MM.1S (cell line): Measurements from ENCODE around the gene SLC16A12.

Experiments
- DNase-seq: peaks from one replicate; pipeline ENCODE4 v3.0.0-alpha.2; 2015
- H2AFZ ChIP-seq: fragments of 300-600 bp; sonication (generic); 2 replicates; pipeline ENCODE4 v1.6.0; 2016; ENCODE audit warnings: antibody characterized with exemption, low read length
- H3F3A ChIP-seq: fragments of 300-600 bp; sonication (generic); 2 replicates; pipeline ENCODE4 v1.6.1; 2016; ENCODE audit warnings: mild to moderate bottlenecking, antibody characterized with exemption, low read length, moderate library complexity, mixed read lengths; ENCODE audit not compliant: insufficient read depth
- H3K27ac ChIP-seq: fragments of 300-600 bp; sonication (generic); 2 replicates; pipeline ENCODE4 v1.5.1; 2016; ENCODE audit warnings: mild to moderate bottlenecking, low read length
- H3K27me3 ChIP-seq: fragments of 300-600 bp; sonication (generic); replicated peaks from 2 replicates; pipeline ENCODE4 v1.6.0; 2016; ENCODE audit warnings: low read length; ENCODE audit not compliant: insufficient read depth
- H3K36me3 ChIP-seq: fragments of 300-600 bp; sonication (generic); replicated peaks from 2 replicates; pipeline ENCODE4 v1.6.1; 2016; ENCODE audit warnings: mild to moderate bottlenecking, low read length, mixed read lengths; ENCODE audit not compliant: insufficient read depth
- H3K4me1 ChIP-seq: fragments of 300-600 bp; sonication (generic); 2 replicates; pipeline ENCODE4 v1.6.1; 2016; ENCODE audit warnings: low read length, mixed read lengths
- H3K4me2 ChIP-seq: fragments of 300-600 bp; sonication (generic); 2 replicates; pipeline ENCODE4 v1.6.0; 2016; ENCODE audit warnings: low read depth, low read length
- H3K4me3 ChIP-seq: fragments of 300-600 bp; sonication (generic); 2 replicates; pipeline ENCODE4 v1.5.1; 2016; ENCODE audit warnings: low read length, mixed read lengths
- H3K79me2 ChIP-seq: fragments of 300-600 bp; sonication (generic); 2 replicates; pipeline ENCODE4 v1.6.1; 2016; ENCODE audit warnings: mixed run types, low read length, mixed read lengths
- H3K9ac ChIP-seq: fragments of 300-600 bp; sonication (generic); 2 replicates; pipeline ENCODE4 v1.6.1; 2016; ENCODE audit warnings: low read length, mixed read lengths
- H3K9me2 ChIP-seq: fragments of 300-600 bp; sonication (generic); replicated peaks from 2 replicates; pipeline ENCODE4 v1.6.1; 2016; ENCODE audit warnings: mild to moderate bottlenecking, low read length, mixed read lengths; ENCODE audit not compliant: insufficient read depth
- H3K9me3 ChIP-seq: fragments of 300-600 bp; sonication (generic); replicated peaks from 2 replicates; pipeline ENCODE4 v1.6.1; 2016; ENCODE audit warnings: mild to moderate bottlenecking, low read length, mixed read lengths; ENCODE audit not compliant: insufficient read depth
- H4K20me1 ChIP-seq: fragments of 300-600 bp; sonication (generic); 2 replicates; pipeline ENCODE4 v1.6.1; 2016; ENCODE audit warnings: mild to moderate bottlenecking, low read length, moderate library complexity, mixed read lengths; ENCODE audit not compliant: insufficient read depth
- CTCF ChIP-seq: fragments of 300-600 bp; sonication (generic); IDR thresholded peaks from 2 replicates; pipeline ENCODE4 v1.5.1; 2016; ENCODE audit warnings: antibody characterized with exemption, low read length, mixed read lengths
- EZH2 ChIP-seq: fragments of 300-600 bp; sonication (generic); optimal IDR thresholded peaks from 2 replicates; pipeline ENCODE3; 2017; ENCODE audit warnings: low read depth, mild to moderate bottlenecking, antibody characterized with exemption, low read length, mixed read lengths
- EZH2phosphoT487 ChIP-seq: fragments of 300-600 bp; sonication (generic); IDR thresholded peaks from 2 replicates; pipeline ENCODE4 v1.6.1; 2018; ENCODE audit warnings: antibody characterized with exemption, low read length

SLC16A12 gene

DNA sequence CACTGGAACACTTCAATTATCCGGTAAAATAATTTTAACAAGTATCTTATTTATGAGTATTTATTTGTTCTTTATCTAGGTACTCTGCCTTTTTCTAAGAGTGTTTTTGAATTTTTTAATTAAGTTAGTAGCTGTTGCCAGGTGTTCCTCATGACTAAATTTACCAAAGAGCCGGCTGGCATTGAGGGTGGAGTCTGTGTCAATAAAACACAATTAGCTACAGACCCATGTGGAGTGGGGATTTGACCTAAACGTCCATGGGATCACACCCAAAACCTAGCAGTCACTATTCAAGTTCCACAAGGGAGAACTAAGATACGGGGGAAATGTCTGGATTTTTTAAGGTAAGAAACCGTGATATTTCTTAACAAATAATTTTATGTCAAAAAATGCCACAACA lies 9.8 kb downstream of the SLC16A12 start:
- no peak for DNase-seq

GRCh38 chr10:89524279-89524678 lies 11.1 kb downstream of the SLC16A12 start:
- H3K4me2 ChIP-seq, result no peak overlapping the region
- no peaks in the 10 kb centered on the region for H4K20me1 ChIP-seq
- no peaks in the 10 kb centered on the region for H3K4me1 ChIP-seq
- H2AFZ ChIP-seq, result no peak overlapping the region
- H3K4me3 ChIP-seq, result no peak overlapping the region
- DNase-seq, result no peak
- no peaks in the 10 kb centered on the region for H3K27me3 ChIP-seq
- TF ChIP-seq CTCF (no peak), EZH2phosphoT487 (no peak)
- H3K9me2 ChIP-seq, result no peaks in the 10 kb centered on the region
- no peak overlapping the region for H3K9ac ChIP-seq
- H3K27ac ChIP-seq, result no peak overlapping the region
- no peaks in the 10 kb centered on the region for H3K79me2 ChIP-seq
- H3K9me3 ChIP-seq, result no peaks in the 10 kb centered on the region
- no peaks in the 10 kb centered on the region for H3K36me3 ChIP-seq
- no peaks in the 10 kb centered on the region for H3F3A ChIP-seq

More for the DNA sequence above, 9.8 kb downstream of the SLC16A12 start:
- no peaks in the 10 kb centered on the region for H3K27me3 ChIP-seq
- H3K36me3 ChIP-seq, result no peaks in the 10 kb centered on the region
- H3K4me2 ChIP-seq, result no peak overlapping the region
- H3K4me1 ChIP-seq, result no peaks in the 10 kb centered on the region
- no peaks in the 10 kb centered on the region for H3K9me2 ChIP-seq
- H3K27ac ChIP-seq, result no peak overlapping the region
- no peaks in the 10 kb centered on the region for H3F3A ChIP-seq
- no peak overlapping the region for H2AFZ ChIP-seq
- H3K9ac ChIP-seq, result no peak overlapping the region
- H3K9me3 ChIP-seq, result no peaks in the 10 kb centered on the region
- no peak overlapping the region for H3K4me3 ChIP-seq
- H3K79me2 ChIP-seq, result no peaks in the 10 kb centered on the region
- TF ChIP-seq EZH2phosphoT487 (no peak), EZH2 (no peak), CTCF (no peak)
- no peaks in the 10 kb centered on the region for H4K20me1 ChIP-seq

- no peak for TF ChIP-seq EZH2phosphoT487
- TF ChIP-seq EZH2, result no peak
- TF ChIP-seq CTCF, result no peak
- no peaks in the 10 kb centered on the region for H3K9me2 ChIP-seq
- H3K9me3 ChIP-seq, result no peaks in the 10 kb centered on the region
- no peak for DNase-seq
- no peaks in the 10 kb centered on the region for H3K79me2 ChIP-seq
- no peak overlapping the region for H3K4me3 ChIP-seq
- H3K4me2 ChIP-seq, result no peak overlapping the region
- H3K4me1 ChIP-seq, result no peaks in the 10 kb centered on the region
- no peaks in the 10 kb centered on the region for H3K27me3 ChIP-seq
- H3F3A ChIP-seq, result no peaks in the 10 kb centered on the region
- no peak overlapping the region for H3K27ac ChIP-seq
- H3K36me3 ChIP-seq, result no peaks in the 10 kb centered on the region
- no peak overlapping the region for H2AFZ ChIP-seq
- H4K20me1 ChIP-seq, result no peaks in the 10 kb centered on the region
- no peak overlapping the region for H3K9ac ChIP-seq
Observed at GRCh38 chr10:89523274-89523673, 12.1 kb downstream of the SLC16A12 start.

GRCh38 chr10:89522463-89522862 lies 12.9 kb downstream of the SLC16A12 start:
- TF ChIP-seq CTCF (no peak), EZH2 (no peak), EZH2phosphoT487 (no peak)
- DNase-seq, result no peak
- Histone ChIP-seq H3K27me3 (no peaks in the 10 kb centered on the region), H3K27ac (no peak overlapping the region), H3K9me2 (no peaks in the 10 kb centered on the region), H3K4me1 (no peaks in the 10 kb centered on the region), H3F3A (no peaks in the 10 kb centered on the region), H4K20me1 (no peaks in the 10 kb centered on the region), H2AFZ (no peak overlapping the region), H3K36me3 (no peaks in the 10 kb centered on the region), H3K9me3 (no peaks in the 10 kb centered on the region), H3K79me2 (no peaks in the 10 kb centered on the region), H3K4me3 (no peak overlapping the region), H3K4me2 (no peak overlapping the region), H3K9ac (no peak overlapping the region)
